ENCODE data around the gene PPIF. TPM values are rescaled to one million over a fixed set of nuclear protein-coding genes. Genes with fewer than 3 reads are reported as not detected.

PPIF gene
- total RNA-seq, 1 experiment from 2014 or later = 29.4 TPM

DNA sequence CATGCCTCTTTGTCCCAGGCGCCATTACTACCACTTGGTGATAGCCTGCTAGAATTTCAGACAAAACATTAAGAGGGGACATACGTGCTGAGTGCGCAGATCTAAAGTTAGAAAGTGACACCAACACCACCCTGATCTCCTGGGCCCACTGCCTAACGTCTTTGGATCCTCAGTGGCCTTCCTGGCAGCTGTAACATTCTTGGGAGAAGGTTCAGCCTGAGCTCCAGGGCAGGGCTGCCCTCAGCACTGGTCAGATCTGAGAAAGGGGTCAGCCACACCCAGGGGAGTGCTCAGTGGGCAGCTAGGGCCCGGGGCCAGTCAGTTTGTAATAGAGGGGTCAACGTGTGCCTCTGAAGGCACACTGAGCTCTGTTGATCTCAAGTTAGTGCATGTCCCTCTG is 49.8 kb downstream of the PPIF start:
- Histone ChIP-seq H3K9me3 (ENCODE audit: low read length) (no peaks in the 10 kb centered on the region), H3K4me3 (ENCODE audit: low read length) (no peak overlapping the region), H3K79me2 (ENCODE audit: low read length) (no peaks in the 10 kb centered on the region), H3K9ac (ENCODE audit: low read length) (no peak overlapping the region), H3K4me1 (ENCODE audit: low read length) (no peaks in the 10 kb centered on the region), H2AFZ (ENCODE audit: low read length) (no peak overlapping the region), H3K9me2 (replicated peaks; ENCODE audit: insufficient read depth, low read length) (no peaks in the 10 kb centered on the region), H3K27ac (ENCODE audit: low read length) (no peak overlapping the region), H3K36me3 (ENCODE audit: insufficient read depth, low read length) (no peaks in the 10 kb centered on the region), H3K4me2 (ENCODE audit: low read depth, low read length, poor library complexity, severe bottlenecking) (no peak overlapping the region), H3K27me3 (ENCODE audit: low read length) (no peaks in the 10 kb centered on the region), H4K20me1 (ENCODE audit: insufficient read depth, low read depth, low read length) (peaks cover 3% of the 10 kb centered on the region; the same call in 1 of the 2 replicates)
- DNase-seq = no peak

DNA sequence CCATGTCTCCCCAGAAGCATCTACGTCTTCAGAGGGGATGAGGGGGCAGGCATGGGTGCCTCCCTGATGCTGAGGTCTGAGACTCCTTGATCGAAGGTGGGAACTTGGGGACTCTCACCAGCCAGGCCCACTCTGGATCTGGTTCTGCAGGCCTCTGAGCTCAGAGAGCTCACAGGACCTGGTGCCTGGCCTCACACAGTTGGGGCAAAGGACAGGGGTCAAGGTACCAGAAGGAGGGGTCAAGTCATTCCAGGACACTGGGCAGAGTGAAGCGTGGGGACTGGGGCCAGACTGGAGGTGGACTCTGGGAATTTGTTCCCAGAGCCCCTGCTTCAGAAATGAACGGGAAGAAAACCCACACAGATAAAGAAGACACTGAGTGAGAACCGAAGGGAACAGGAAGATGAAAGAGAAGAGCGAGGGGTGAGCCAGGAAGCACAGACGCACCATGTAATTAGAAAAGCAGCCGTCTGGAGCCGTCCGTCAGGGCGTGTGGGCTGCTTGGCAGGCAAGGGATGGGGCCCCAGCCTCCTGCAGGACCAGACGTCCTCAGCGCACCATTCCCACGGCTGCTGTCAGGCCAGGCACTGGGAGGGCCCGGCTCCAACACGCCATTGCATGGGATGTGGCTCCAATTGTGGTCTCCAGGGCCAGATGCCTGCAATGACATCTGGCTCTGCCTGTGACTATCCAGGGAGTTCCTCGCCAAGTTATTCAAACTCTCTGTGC is 50.5 kb downstream of the PPIF start:
- DNase-seq = no peak
- no peaks in the 10 kb centered on the region for H3K9me3 ChIP-seq (ENCODE audit: low read length)
- peaks cover 3% of the 10 kb centered on the region; the same call in 1 of the 2 replicates for H4K20me1 ChIP-seq (ENCODE audit: insufficient read depth, low read depth, low read length)
- H3K4me3 ChIP-seq (ENCODE audit: low read length) = no peak overlapping the region
- no peaks in the 10 kb centered on the region for H3K4me1 ChIP-seq (ENCODE audit: low read length)
- no peaks in the 10 kb centered on the region for H3K9me2 ChIP-seq (replicated peaks; ENCODE audit: insufficient read depth, low read length)
- no peak overlapping the region for H3K4me2 ChIP-seq (ENCODE audit: low read depth, low read length, poor library complexity, severe bottlenecking)
- no peaks in the 10 kb centered on the region for H3K79me2 ChIP-seq (ENCODE audit: low read length)
- H3K27ac ChIP-seq (ENCODE audit: low read length) = no peak overlapping the region
- no peaks in the 10 kb centered on the region for H3K36me3 ChIP-seq (ENCODE audit: insufficient read depth, low read length)
- no peak overlapping the region for H3K9ac ChIP-seq (ENCODE audit: low read length)
- no peaks in the 10 kb centered on the region for H3K27me3 ChIP-seq (ENCODE audit: low read length)
- H2AFZ ChIP-seq (ENCODE audit: low read length) = no peak overlapping the region

DNA sequence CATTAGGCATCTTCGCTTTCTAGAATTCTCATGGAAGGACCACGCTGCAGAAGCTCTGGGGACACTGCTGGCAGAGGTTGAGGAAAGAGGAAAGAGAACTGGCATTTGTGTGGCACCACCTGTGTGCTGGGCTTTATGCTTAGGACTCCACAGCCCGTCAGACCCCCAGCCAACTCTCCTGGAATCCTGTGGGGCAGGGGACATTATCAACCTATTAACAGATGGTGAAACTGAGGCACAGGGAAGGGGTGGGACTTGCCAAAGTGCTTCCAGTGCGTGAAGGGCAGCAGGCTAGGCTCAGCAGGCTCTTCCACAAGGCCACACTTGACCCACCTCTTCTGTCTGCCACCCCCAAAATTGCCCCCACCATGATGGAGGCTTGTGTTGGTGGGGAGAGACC is 51.4 kb downstream of the PPIF start:
- Histone ChIP-seq H3K27ac (ENCODE audit: low read length) (no peak overlapping the region), H3K4me2 (ENCODE audit: low read depth, low read length, poor library complexity, severe bottlenecking) (no peak overlapping the region), H3K9ac (ENCODE audit: low read length) (no peak overlapping the region), H3K79me2 (ENCODE audit: low read length) (no peaks in the 10 kb centered on the region), H3K36me3 (ENCODE audit: insufficient read depth, low read length) (no peaks in the 10 kb centered on the region), H3K4me1 (ENCODE audit: low read length) (no peaks in the 10 kb centered on the region), H3K9me2 (replicated peaks; ENCODE audit: insufficient read depth, low read length) (no peaks in the 10 kb centered on the region), H3K27me3 (ENCODE audit: low read length) (no peaks in the 10 kb centered on the region), H3K4me3 (ENCODE audit: low read length) (no peak overlapping the region), H4K20me1 (ENCODE audit: insufficient read depth, low read depth, low read length) (peaks cover 3% of the 10 kb centered on the region; the same call in 1 of the 2 replicates), H2AFZ (ENCODE audit: low read length) (no peak overlapping the region), H3K9me3 (ENCODE audit: low read length) (no peaks in the 10 kb centered on the region)
- DNase-seq = no peak

DNA sequence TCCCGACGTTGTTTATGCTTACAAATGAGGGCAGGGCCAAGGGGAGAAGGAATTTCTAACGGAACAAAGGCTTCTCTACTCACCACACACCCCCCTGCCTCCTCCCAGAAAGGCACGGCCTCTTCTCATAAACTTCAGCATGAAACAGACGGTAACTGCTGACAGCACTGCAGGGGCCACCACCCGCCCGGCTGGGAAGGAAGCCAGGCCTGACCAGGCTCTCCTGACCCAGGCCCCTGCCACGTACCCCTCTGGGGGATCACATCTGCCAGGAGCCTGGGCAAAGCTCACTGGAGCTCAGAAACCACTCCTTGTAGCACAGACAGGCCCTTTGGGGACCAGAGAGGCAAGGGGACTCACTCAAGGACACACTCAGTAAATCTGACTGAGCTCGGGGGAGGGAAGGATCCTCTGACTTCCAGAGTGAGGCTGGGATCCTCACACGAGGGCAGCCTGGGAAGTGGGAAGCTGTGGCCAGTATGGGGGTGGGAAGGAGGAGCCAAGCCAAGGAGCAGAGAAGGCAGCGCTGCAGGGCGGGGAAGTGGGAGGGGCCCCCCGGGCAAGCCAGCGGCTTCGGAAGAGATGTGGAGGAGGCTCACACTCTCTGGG is 52.1 kb downstream of the PPIF start:
- Histone ChIP-seq H3K27me3 (ENCODE audit: low read length) (no peaks in the 10 kb centered on the region), H2AFZ (ENCODE audit: low read length) (no peak overlapping the region), H3K4me1 (ENCODE audit: low read length) (no peaks in the 10 kb centered on the region), H4K20me1 (ENCODE audit: insufficient read depth, low read depth, low read length) (peaks cover 3% of the 10 kb centered on the region; the same call in 1 of the 2 replicates), H3K9ac (ENCODE audit: low read length) (no peak overlapping the region), H3K79me2 (ENCODE audit: low read length) (no peaks in the 10 kb centered on the region), H3K36me3 (ENCODE audit: insufficient read depth, low read length) (no peaks in the 10 kb centered on the region), H3K9me3 (ENCODE audit: low read length) (no peaks in the 10 kb centered on the region), H3K27ac (ENCODE audit: low read length) (no peak overlapping the region), H3K4me3 (ENCODE audit: low read length) (no peak overlapping the region), H3K4me2 (ENCODE audit: low read depth, low read length, poor library complexity, severe bottlenecking) (no peak overlapping the region), H3K9me2 (replicated peaks; ENCODE audit: insufficient read depth, low read length) (no peaks in the 10 kb centered on the region)
- DNase-seq = no peak

DNA sequence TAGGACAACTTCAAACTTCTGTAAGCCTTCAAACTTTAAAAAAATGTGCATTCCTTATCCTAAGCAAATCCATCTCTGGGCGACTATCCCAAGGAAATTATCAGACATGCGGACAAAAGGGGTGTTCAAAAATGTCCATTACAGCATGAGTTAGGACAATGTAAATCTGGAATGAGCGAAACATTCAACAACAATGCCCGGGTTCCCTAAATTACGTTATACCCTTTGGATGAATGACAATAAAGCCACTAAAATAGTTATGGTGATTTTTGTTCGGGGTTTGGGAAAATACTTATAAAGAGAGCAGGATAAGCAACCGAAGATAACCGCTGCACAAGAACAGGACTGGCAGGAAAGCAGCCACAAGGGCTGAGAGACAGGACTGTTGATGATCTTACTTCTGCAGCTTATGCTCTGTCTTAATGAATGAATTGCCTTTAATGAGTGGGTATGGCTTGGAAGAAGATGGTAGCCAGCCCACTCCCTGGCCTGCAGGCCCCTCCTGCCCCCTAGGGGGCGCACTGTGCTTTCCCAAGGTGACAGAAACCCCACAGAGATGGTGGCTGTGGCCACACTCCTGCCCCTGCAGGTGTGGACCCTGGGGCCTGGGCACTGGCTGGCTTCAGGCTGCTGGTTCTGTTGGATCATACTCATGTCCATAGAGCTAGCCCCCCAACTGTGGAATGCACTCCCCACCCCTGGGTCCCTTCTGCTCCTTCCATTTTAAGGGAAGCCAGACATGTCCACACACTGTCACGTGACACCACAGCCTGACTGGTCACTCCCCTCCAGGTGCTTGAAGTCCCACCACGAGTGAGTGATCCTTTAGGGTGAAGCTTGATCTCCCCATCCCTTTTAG is 53.1 kb downstream of the PPIF start:
- H3K79me2 ChIP-seq (ENCODE audit: low read length) = no peaks in the 10 kb centered on the region
- peak; percentile 88 for DNase-seq
- H3K36me3 ChIP-seq (ENCODE audit: insufficient read depth, low read length) = no peaks in the 10 kb centered on the region
- H3K4me2 ChIP-seq (ENCODE audit: low read depth, low read length, poor library complexity, severe bottlenecking) = no peak overlapping the region
- H3K27me3 ChIP-seq (ENCODE audit: low read length) = no peaks in the 10 kb centered on the region
- H3K9ac ChIP-seq (ENCODE audit: low read length) = no peak overlapping the region
- H3K4me3 ChIP-seq (ENCODE audit: low read length) = no peak overlapping the region
- no peak overlapping the region for H2AFZ ChIP-seq (ENCODE audit: low read length)
- H3K9me2 ChIP-seq (replicated peaks; ENCODE audit: insufficient read depth, low read length) = no peaks in the 10 kb centered on the region
- no peaks in the 10 kb centered on the region for H3K9me3 ChIP-seq (ENCODE audit: low read length)
- no peak overlapping the region for H3K27ac ChIP-seq (ENCODE audit: low read length)
- peaks cover 3% of the 10 kb centered on the region; the same call in 1 of the 2 replicates for H4K20me1 ChIP-seq (ENCODE audit: insufficient read depth, low read depth, low read length)
- peaks cover under 1% of the 10 kb centered on the region for H3K4me1 ChIP-seq (ENCODE audit: low read length)

DNA sequence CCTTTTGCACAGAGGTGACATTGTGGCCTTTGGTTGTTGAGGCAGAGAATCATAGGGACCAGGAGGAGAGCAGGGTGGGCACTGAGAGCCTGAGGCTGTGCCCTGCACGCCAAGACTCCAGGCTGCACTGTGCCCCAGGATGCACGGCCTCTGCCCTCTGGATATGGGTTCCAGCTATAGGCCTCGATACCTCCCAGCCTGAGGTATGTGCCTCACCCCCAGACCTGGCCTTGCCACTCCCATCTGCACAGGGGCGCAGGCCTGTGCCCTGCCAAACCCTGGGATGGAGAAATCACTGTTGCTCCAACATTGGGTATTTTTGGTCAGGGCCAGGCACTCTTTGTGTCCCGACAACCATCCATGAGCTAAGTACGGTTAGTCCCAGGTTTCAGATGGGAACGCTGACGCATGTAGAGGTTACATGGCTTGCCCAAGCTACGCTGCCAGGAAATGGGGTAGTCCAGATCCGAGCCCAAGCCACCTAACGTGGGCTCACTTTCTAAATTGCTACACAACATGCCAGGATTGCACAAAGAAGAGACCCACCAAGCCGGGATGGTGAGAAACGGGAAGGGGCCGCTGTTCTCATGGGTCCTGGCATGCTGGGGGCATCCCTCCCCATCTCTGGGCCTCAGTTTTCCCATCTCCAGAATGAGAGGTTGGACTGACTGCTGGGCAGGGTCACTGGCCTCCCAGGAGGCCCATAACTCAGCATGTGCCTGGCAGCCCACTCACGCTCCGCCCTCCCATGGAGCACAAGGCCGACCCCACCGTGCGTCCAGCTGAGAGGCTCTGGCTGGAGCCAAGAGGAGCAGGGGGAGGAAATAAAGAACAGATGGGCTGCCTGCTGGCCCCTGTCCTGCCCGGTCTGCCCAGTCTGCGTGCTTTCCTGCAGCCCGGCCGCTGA is 54.0 kb downstream of the PPIF start:
- Histone ChIP-seq H4K20me1 (ENCODE audit: insufficient read depth, low read depth, low read length) (0 out of 2 replicates have a peak, but pooled peaks cover under 1% of the 10 kb centered on the region), H2AFZ (ENCODE audit: low read length) (no peak overlapping the region), H3K4me3 (ENCODE audit: low read length) (no peak overlapping the region), H3K9me3 (ENCODE audit: low read length) (no peaks in the 10 kb centered on the region), H3K79me2 (ENCODE audit: low read length) (no peaks in the 10 kb centered on the region), H3K4me2 (ENCODE audit: low read depth, low read length, poor library complexity, severe bottlenecking) (no peak overlapping the region), H3K36me3 (ENCODE audit: insufficient read depth, low read length) (no peaks in the 10 kb centered on the region), H3K27me3 (ENCODE audit: low read length) (no peaks in the 10 kb centered on the region), H3K27ac (ENCODE audit: low read length) (no peak overlapping the region), H3K4me1 (ENCODE audit: low read length) (peaks cover 9% of the 10 kb centered on the region), H3K9me2 (replicated peaks; ENCODE audit: insufficient read depth, low read length) (no peaks in the 10 kb centered on the region), H3K9ac (ENCODE audit: low read length) (no peak overlapping the region)
- no peak for DNase-seq

DNA sequence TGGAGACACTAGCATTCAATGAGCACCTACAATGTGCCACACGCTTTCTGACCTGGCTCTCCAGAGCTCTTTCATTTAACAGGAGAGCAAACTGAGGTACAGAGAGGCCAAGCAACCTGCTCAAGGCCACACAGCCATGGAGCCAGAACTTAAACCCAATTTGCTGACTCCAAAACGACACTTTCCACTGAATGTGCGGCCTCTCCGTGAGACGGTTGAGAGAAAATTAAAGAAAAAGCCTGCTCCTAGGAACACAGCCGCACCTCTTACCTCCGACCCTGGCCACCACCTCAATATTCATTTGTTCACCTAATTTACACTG is 55.3 kb downstream of the PPIF start:
- Histone ChIP-seq H3K9me2 (replicated peaks; ENCODE audit: insufficient read depth, low read length) (no peaks in the 10 kb centered on the region), H3K27ac (ENCODE audit: low read length) (no peak overlapping the region), H3K9ac (ENCODE audit: low read length) (no peak overlapping the region), H3K79me2 (ENCODE audit: low read length) (no peaks in the 10 kb centered on the region), H3K9me3 (ENCODE audit: low read length) (no peaks in the 10 kb centered on the region), H3K36me3 (ENCODE audit: insufficient read depth, low read length) (no peaks in the 10 kb centered on the region), H3K4me3 (ENCODE audit: low read length) (no peak overlapping the region), H4K20me1 (ENCODE audit: insufficient read depth, low read depth, low read length) (peaks cover 5% of the 10 kb centered on the region; the same call in 1 of the 2 replicates), H3K4me1 (ENCODE audit: low read length) (peaks cover 22% of the 10 kb centered on the region), H3K27me3 (ENCODE audit: low read length) (no peaks in the 10 kb centered on the region), H2AFZ (ENCODE audit: low read length) (no peak overlapping the region), H3K4me2 (ENCODE audit: low read depth, low read length, poor library complexity, severe bottlenecking) (no peak overlapping the region)
- DNase-seq = no peak
